OCI-M1 (cell line): Measurements from ENCODE around the gene RANBP9.

Experiments used
- DNase-seq: peaks from one replicate; lab custom pipeline; 2025; lab: John Stamatoyannopoulos, UW

The RANBP9 gene

GRCh38 chr6:13711733-13712598 lies at the start of gene RANBP9:
Gene RANBP9, minus strand, starts transcription at chr6:13711835. Its CDS starts 330 bp downstream, at chr6:13711505.
- peak; percentile 96 for DNase-seq

DNA sequence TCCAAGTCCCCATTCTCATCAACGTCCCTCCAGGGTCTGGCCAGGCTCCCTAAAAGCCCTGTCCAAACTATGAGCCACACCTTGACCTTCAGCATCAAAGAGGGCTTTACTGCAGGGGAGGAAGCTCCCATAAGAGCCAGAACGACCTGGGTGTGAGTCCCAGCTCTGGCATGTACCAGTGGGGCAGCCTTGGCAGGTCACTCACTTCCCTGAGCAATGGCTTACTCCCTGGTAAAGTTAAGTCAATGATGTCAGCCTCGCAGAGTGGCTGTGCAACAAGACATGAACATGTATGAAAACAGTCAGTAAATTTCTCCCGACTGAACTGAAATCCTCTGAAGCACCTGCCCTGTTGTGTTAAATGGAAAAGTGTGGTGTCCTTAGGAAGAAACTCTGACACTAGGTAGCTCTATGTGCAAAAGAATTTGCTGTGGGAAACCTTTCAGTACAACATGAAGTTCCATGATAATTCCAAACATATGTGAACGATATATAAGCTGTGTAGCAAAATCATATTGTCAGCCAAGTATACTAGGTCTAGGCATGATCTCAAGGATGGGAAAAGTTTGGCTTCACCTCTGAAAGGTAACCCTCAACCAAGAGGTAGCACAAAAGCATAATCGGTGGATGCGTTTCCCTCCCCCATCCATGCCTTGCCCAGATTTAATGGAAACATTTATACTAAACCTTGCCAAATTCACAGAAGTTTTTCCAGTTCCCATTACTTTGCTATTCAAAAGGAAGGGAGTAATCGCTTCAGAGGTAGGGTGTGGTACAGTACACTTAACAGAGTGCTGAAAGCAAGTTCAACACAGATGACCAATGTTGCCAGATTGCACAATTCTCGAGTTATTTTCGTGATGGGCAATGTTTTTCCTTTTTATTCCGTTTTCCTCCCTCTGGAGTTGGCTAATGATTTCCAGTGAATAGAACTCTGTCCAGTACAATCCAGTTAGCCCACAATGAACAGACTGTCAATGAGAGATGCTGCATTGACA lies 49.0 kb upstream of the RANBP9 start:
- no peak for DNase-seq

- no peak for DNase-seq
Observed at GRCh38 chr6:13759025-13759424, 47.4 kb upstream of the RANBP9 start.

DNA sequence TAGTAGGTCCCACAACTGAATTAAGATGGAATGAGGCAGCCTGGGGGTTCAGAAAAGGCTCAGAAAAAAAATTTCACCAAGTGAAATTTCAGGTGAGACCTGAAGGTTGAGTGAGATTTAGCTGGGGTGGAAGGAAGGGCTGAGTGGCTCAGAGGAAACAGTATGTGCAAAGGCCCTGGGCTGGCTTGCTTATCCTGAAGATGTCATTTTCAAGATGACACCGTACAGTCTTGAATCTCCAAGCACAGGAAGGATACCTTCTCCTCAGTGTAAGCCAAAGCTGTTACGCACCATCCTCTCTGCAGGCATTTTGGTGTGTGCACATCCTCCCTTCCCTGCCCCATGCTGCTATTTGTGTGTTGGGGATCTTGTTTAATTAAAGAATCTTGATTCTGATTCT lies 43.0 kb upstream of the RANBP9 start:
- DNase-seq = no peak

- no peak for DNase-seq
Observed at GRCh38 chr6:13743736-13744127, 32.1 kb upstream of the RANBP9 start.

DNA sequence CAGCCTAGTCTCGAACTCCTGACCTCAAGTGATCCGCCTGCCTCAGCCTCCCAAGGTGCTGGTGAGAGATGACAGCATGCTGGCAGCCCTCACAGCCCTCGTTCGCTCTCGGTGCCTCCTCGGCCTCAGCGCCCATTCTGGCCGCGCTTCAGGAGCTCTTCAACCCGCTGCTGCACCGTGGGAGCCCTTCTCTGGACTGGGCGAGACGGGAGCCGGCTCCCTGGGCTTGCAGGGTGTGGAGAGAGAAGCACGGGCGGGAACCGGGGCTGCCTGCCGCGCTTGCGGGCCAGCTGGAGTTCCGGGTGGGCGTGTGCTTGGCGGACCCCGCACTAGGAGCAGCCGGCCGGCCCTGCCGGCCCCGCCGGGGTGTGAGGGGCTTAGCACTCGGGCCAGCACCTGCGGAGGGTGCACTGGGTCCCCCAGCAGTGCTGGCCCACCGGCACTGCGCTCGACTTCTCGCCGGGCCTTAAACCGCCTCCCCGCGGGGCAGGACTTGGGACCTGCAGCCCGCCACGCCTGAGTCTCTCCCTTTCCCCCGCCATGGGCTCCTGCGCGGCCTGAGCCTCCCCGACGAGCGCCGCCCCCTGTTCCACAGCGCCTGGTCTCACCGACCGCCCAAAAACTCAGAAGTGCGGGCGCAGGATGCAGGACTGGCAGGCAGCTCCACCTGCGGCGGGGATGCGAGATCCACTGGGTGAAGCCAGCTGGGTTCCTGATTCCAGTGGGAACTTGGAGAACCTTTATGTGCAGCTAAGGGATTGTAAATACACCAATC lies 31.5 kb upstream of the RANBP9 start:
- no peak for DNase-seq

GRCh38 chr6:13741365-13741764 lies 29.7 kb upstream of the RANBP9 start:
- DNase-seq = no peak

DNA sequence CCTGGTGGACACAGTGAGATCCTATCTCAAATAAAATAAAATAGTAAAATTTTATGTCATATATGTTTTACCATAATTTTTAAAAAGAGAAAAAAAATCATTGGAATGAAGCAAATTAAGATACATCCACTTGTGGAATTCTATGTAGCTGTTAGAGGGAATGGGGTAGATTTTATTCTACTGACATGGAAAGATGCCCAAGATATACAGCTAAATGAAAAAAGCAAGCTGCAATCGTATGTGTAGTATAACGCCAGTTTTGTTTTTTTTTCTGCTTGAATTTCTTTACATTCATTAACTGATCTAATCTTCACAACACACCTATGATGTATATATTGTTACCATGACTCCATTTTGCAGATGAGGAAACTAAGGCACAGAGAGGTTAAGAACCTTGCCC lies 23.4 kb upstream of the RANBP9 start:
- no peak for DNase-seq

DNA sequence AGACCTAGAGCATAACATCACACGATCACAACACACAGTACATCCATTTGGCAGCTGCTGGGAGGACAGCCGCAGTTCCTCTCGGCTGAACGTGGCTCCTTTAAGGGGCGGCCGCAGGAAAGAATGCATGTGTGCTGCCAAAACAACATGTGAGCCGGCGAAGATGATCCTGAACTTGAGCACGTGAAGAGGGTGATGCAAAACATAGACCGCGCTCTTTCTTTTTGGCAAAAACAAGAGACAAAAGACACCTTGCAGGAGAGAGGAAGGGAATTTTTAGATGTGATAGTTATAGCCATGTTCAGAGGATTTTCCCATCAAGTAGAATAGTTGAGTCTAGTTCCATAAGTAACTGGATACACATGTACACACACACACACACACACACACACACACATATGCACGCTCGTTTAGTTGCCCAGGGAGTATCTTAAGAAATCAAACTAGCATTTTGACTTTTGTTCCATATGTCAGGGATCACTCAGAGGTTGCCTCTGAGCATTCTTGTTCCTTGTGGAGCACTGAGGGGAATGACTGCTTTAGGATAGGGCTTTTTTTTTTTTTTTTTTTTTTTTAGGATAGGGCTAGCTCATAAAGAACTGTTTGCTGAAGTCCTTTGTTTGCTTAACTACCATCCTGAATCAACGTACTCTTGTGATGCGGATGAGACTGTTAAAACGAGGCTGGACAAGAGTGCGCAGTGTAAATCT lies 21.7 kb upstream of the RANBP9 start:
- DNase-seq = no peak

- DNase-seq = no peak
Observed at GRCh38 chr6:13730704-13731103, 19.1 kb upstream of the RANBP9 start.

GRCh38 chr6:13729891-13730290 lies 18.3 kb upstream of the RANBP9 start:
- DNase-seq = no peak

- DNase-seq = no peak
Observed at GRCh38 chr6:13725570-13725969, 13.9 kb upstream of the RANBP9 start.

DNA sequence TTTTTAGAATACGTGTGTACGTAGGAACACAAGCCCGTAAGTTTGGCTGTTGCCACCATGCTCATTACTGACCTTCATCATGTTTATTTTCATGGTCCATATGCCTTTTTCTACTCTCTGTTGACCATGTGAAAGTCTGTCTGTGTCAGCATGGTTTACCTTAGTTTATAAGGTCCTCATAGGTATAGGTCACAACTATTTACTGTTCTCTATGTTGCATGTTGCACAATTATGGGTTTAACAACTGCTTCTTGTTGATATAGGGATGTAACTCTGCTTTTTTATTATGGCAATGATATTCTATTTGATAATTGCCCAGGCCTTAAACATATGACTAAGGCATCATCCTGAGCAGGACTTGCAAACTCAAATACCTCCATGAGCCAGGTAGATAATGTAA lies 13.4 kb upstream of the RANBP9 start:
- no peak for DNase-seq

GRCh38 chr6:13724182-13724581 lies 12.5 kb upstream of the RANBP9 start:
- DNase-seq = no peak

GRCh38 chr6:13722880-13723279 lies 11.2 kb upstream of the RANBP9 start:
- DNase-seq = no peak

- no peak for DNase-seq
Observed at GRCh38 chr6:13718123-13718458, 6.5 kb upstream of the RANBP9 start.

DNA sequence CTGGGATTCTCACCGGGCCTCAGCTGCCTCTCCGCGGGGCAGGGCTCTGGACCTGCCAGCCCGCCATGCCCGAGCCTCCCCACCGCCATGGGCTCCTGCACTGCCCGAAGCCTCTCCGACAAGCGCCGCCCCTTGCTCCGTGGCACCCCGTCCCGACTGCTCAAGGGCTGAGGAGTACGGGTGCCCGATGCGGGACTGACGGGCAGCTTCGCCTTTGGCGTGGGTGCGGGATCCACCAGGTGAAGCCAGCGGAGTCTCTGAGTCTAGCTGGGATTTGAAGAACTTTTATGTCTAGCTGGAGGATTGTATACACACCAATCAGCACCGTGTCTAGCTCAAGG lies 5.3 kb upstream of the RANBP9 start:
- DNase-seq = no peak

DNA sequence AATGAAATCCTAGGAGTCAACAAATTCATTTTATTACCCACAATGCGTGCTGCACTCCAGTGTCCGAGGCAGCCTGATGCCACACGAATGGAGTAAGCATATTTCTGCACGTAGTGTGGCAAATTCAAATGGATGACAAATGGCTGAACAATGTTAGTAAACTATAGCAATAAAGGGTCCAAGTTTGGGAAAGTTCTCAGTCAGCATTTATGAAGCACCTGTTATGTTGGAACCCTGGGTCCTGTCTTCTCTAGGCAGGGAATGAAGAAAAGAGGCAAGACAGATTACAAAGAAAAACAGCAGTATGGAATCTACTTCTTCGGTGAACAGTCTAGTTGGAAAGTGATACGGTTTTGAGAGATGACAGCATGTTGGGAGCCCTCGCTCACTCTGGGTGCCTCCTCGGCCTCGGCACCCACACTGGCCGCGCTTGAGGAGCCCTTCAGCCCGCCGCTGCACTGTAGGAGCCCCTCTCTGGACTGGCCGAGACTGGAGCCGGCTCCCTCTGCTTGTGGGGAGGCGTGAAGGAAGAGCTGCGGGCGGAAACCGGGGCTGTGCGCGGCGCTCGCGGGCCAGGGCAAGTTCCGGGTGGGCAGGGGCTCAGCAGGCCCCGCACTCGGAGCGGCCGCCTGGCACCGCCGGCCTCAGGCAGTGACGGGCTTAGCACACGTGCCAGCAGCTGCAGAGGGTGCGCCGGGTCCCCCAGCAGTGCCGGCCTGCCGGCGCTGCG lies 4.8 kb upstream of the RANBP9 start:
- DNase-seq = no peak

DNA sequence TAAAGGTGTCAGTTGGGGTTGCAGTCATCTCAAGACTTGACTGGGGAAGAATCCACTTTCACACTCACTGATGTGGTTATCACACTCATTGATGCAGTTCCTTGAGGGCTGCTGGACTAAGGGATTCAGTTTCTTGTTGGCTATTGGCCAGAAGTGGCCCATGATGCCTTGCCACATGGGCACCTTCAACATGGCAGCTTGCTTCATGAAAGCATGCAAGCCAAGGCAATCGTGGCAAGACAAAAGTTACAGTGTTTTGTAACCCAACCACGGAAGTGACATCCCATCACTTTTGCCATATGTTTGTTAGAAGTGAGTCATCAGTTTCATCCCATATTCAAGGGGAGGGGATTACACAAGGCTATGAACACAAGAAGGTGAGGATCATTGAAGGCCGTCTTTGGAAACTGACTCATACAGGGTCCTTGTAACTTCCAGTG lies 3.8 kb upstream of the RANBP9 start:
- DNase-seq = no peak

DNA sequence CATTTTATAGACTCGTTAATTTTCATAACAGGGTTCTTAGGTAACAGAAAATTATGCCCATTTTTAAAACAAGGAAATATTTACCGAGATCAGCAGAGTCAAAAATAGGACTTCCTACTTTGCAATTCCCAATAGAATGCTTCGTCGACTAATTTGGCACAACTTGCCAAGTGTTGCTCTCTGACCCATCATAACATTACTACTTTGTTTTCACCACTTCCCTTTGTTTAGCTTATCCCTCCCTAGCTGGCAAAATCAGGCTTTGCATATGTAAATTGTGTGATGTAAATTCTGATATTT lies 914 bp upstream of the RANBP9 start:
- DNase-seq = peak; percentile 74

DNA sequence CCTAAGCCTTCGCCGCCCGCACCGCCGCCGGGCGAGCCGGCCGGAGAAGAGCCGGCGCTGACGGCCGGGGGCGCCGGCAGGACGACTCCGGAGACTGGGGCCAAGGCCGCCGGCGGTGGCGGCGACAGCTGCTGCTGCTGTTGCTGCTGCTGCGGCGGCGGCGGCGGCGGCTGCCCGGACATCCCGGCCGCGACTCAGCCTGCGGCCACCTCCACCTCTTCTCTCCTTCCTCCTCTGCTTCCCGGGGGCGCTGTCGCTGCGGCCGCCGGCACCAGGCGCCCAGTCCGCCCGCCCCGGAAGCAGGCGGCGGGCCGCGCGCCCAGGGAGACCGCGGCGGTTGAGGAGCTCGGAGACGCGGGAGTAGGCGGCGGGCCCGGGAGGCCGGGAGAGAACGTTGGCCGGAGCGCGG lies 307 bp downstream of the RANBP9 start:
- peak; percentile 91 for DNase-seq
